22Rv1 (cell line): ENCODE data around the gene RABGAP1L.

Source experiments
- H3K27ac ChIP-seq: fragments of 450-650 bp; 2 replicates; pipeline ENCODE4 v1.5.1; 2017
- ZFX ChIP-seq: fragments of 450-650 bp; IDR thresholded peaks from 2 replicates; pipeline ENCODE4 v1.6.1; 2017; ENCODE audit warnings: antibody characterized with exemption, borderline replicate concordance
- TF ChIP-seq, protein P1 (sequence below): fragments of 450-650 bp; IDR thresholded peaks from 2 replicates; pipeline ENCODE4 v1.5.1; 2017; ENCODE audit warnings: mild to moderate bottlenecking

Gene RABGAP1L

DNA sequence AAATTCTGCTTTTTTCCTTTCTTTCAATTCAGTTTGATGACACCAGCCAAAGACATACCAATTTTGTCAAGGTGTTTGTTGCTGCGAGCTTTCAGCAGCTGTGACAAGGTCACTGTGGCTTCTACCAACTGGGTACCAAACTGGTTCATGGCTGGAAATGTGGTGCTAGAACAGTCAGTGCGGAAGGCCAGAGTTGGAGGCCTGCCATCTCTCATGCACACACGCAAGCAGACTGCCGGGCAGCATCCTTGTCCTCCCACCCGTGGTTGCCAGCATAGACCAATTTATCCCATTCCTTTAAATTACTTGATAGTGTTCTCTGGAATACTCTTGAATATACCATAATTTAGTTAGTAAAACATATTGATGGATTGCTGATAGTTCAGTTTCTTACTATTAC, 208.6 kb downstream of the RABGAP1L start:
- no peak for TF ChIP-seq ZFX
- TF ChIP-seq, protein P1, sequence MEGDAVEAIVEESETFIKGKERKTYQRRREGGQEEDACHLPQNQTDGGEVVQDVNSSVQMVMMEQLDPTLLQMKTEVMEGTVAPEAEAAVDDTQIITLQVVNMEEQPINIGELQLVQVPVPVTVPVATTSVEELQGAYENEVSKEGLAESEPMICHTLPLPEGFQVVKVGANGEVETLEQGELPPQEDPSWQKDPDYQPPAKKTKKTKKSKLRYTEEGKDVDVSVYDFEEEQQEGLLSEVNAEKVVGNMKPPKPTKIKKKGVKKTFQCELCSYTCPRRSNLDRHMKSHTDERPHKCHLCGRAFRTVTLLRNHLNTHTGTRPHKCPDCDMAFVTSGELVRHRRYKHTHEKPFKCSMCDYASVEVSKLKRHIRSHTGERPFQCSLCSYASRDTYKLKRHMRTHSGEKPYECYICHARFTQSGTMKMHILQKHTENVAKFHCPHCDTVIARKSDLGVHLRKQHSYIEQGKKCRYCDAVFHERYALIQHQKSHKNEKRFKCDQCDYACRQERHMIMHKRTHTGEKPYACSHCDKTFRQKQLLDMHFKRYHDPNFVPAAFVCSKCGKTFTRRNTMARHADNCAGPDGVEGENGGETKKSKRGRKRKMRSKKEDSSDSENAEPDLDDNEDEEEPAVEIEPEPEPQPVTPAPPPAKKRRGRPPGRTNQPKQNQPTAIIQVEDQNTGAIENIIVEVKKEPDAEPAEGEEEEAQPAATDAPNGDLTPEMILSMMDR = no peak
- no peak overlapping the region for H3K27ac ChIP-seq

DNA sequence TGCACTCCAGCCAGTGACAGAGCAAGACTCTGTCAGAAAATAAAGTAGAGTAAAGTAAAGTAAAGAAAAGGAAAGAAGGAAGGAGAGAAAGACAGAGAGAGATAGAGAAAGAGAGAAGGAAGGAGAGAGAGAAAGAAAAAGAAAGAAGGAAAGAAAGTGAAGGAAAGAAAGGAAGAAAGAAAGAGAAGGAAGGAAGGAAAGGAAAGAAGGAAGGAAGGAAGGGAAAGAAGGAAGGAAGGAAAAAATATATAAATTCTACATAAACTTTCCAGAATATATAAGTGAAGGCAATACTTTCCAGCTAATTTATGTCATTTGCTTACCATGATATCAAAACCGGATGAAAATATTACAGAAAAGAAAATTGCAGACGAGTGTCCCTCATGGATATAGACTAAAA, 216.7 kb downstream of the RABGAP1L start:
- no peak overlapping the region for H3K27ac ChIP-seq
- no peak for TF ChIP-seq ZFX
- TF ChIP-seq, protein P1 = no peak

DNA sequence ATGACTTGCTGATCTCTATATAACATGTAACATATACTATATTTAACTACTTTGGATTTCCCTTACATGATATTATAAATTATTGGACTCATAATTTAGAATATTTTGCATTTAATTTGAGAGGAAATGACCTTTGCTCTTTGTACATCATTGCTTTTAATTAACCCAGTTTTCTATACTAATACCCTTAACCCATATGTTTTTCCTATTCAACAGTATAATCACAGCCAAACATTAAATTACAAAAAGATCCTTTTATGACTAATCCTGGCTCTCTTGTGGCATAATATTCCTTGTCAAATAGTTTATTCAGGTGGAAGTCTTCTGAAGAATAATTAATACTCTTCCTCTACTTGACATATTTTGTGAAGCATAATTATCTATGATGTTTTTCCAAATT, 232.4 kb downstream of the RABGAP1L start:
- no peak overlapping the region for H3K27ac ChIP-seq
- no peak for TF ChIP-seq ZFX
- TF ChIP-seq, protein P1 = no peak

DNA sequence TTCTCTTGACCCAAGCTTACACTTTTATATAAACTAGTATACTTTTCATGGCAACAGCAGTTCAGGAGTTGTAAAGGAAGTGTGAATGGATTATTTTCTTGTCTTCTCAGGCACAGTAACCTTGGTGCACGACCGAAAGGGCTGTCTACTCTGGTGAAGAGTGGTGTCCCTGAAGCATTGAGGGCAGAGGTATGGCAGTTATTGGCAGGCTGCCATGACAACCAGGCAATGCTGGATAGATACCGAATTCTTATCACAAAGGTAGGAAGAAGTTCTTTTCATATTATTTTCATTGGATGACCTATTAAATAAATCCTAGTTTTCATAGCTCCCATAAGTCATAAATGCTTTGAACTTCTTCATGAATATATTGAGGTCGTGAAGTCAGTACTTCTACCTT, 234.6 kb downstream of the RABGAP1L start:
- no peak for TF ChIP-seq ZFX
- TF ChIP-seq, protein P1 = no peak
- H3K27ac ChIP-seq = no peak overlapping the region

DNA sequence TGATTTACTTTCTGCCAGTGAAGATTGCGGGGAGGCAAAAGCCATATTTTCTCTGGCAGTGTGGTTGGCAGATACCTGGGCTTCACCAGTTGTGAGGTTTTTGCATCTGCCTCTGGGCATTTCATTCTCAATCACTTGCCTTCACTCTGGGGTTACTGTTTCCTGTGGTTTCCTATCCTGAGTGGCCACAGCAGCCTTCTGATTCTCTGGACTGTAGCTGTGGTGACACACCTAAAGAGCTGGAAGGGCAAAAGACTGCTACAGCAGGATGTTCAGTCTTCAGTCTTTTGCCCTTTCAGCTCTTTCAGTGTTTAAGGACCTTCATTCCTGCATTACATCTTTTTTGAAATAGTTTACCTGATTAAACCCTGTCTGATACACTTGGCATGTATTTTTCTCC, 237.9 kb downstream of the RABGAP1L start:
- TF ChIP-seq, protein P1 = no peak
- no peak for TF ChIP-seq ZFX
- no peak overlapping the region for H3K27ac ChIP-seq

DNA sequence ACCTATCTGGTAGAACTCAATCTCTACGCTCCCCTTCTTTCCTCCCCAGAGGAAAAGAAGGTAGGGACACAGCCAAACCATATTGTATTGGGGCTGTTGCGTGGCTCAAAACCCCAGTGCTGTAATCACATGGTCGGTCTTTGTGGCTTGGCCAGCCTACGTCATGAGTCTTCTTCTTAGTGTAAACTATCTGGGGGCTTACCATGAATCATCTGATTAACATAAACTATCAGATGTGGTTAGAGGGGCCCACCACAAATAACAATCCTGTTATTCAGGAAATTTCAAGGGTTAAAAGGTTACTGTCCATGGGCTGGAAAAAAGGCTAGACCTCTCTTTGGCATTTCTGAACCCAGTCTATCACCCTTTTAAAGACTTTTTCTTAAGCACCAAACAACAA, 238.9 kb downstream of the RABGAP1L start:
- TF ChIP-seq, protein P1 = no peak
- no peak for TF ChIP-seq ZFX
- H3K27ac ChIP-seq = no peak overlapping the region

DNA sequence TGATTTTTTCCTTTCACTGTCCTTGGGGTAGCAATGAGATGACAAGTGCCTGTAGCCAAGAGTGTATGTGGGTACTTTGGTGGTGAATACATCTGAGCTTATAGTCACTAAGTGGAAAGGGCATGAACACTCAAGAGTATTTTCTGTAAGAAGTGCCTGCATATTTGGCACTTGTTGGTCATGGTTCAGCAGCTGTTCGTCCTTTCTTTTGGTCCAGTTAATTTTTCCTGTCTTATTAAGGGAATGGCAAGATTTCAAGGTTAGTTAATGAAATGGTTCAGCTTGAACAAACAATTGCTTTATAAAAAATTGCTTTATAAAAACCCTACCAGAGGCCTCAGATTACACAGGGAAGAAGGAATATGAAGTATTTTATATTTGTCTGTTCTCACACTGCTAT, 239.9 kb downstream of the RABGAP1L start:
- H3K27ac ChIP-seq = no peak overlapping the region
- no peak for TF ChIP-seq ZFX
- TF ChIP-seq, protein P1 = no peak
